HL-60 (cell line): ENCODE results near the gene GDI2.

Source experiments
- DNase-seq, 2 experiments: peaks; one replicate each; pipeline ENCODE4 v3.0.0-alpha.2; 2010 to 2020; ENCODE audit warnings: low read depth in 1 of 2, low spot score in 1 of 2
- H3K27ac ChIP-seq: fragments of 250-450 bp; sonication (Bioruptor Pico); replicated peaks from 2 replicates; pipeline ENCODE4 v1.5.1; 2020; ENCODE audit warnings: mild to moderate bottlenecking, moderate library complexity
- H3K27me3 ChIP-seq: fragments of 250-450 bp; sonication (Bioruptor Pico); 2 replicates; pipeline ENCODE4 v1.5.1; 2021; ENCODE audit warnings: mild to moderate bottlenecking, moderate library complexity; ENCODE audit not compliant: insufficient read depth, poor library complexity, severe bottlenecking
- H3K4me3 ChIP-seq: replicated peaks from 2 replicates; pipeline ENCODE4 v1.5.1; 2011; ENCODE audit warnings: mild to moderate bottlenecking, control low read depth, low read length; ENCODE audit not compliant: insufficient read depth
- CTCF ChIP-seq: IDR thresholded peaks from one replicate; pipeline ENCODE4 v1.5.1; 2011; ENCODE audit warnings: low read length, control low read depth, inconsistent platforms; ENCODE audit not compliant: insufficient read depth
- GABPA ChIP-seq: IDR thresholded peaks from 2 replicates; pipeline ENCODE4 v1.6.1; 2012; ENCODE audit warnings: low read depth
- POLR2AphosphoS5 ChIP-seq: IDR thresholded peaks from 2 replicates; pipeline ENCODE4 v1.6.1; 2012; ENCODE audit warnings: low read depth
- REST ChIP-seq: IDR thresholded peaks from 2 replicates; pipeline ENCODE4 v1.6.1; 2012; ENCODE audit warnings: low read depth; ENCODE audit not compliant: insufficient replicate concordance
- SPI1 ChIP-seq: IDR thresholded peaks from 2 replicates; pipeline ENCODE4 v1.6.1; 2012; ENCODE audit warnings: low read depth, mild to moderate bottlenecking, borderline replicate concordance

The GDI2 gene

DNA sequence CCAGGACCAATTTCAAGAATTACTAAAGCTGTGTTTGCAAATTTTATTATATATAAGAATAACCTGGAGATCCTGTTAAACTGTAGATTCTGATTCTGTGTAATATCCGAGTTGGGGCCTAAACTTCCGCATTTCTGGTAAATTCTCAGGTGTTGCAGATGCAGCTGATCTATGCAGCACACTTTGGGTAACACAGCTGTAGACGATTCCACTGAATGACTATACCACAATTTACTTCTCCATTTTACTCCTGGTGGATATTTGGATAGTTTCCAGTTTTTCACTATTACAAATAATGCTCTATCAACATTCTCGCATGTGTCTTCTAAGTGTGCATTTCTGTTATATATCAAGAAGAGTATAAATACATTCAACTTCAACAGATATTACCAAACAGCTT is 7.5 kb downstream of the GDI2 start:
- Histone ChIP-seq H3K4me3 (no peak overlapping the region), H3K27ac (no peak overlapping the region), H3K27me3 (no peaks in the 10 kb centered on the region)
- DNase-seq = peak in 1 of 2 experiments; percentile 38
- TF ChIP-seq GABPA (no peak), SPI1 (no peak), POLR2AphosphoS5 (no peak), REST (no peak), CTCF (no peak)

- DNase-seq = no peak
- TF ChIP-seq REST (no peak), GABPA (no peak), SPI1 (no peak), CTCF (no peak), POLR2AphosphoS5 (no peak)
- Histone ChIP-seq H3K27ac (no peak overlapping the region), H3K4me3 (no peak overlapping the region), H3K27me3 (no peaks in the 10 kb centered on the region)
These were observed 8.0 kb downstream of the GDI2 start for GRCh38 chr10:5805260-5805659.

GRCh38 chr10:5804386-5804785 is 8.8 kb downstream of the GDI2 start:
- no peak overlapping the region for H3K4me3 ChIP-seq
- TF ChIP-seq CTCF (no peak), REST (no peak), SPI1 (no peak), POLR2AphosphoS5 (no peak), GABPA (no peak)

More at GRCh38 chr10:5804386-5804785, 8.8 kb downstream of the GDI2 start:
- Histone ChIP-seq H3K27ac (no peak overlapping the region), H3K27me3 (no peaks in the 10 kb centered on the region)
- no peak for DNase-seq
